ENCODE results near the gene GARNL3.

GRCh38 chr9:127399736-127400269 lies 135.2 kb downstream of the GARNL3 start:
- TF ChIP-seq CTCF (IDR thresholded peaks at IDR 0.05; ENCODE audit: extremely low read depth in 1 of 2, insufficient read depth in 1 of 2, low read depth in 1 of 2, low read length in 2 of 2) (no peak), POLR2A (IDR thresholded peaks at IDR 0.05; ENCODE audit: low read depth, low read length) (no peak), EZH2 (IDR thresholded peaks at IDR 0.05; ENCODE audit: borderline replicate concordance, low read depth, low read length, severe bottlenecking) (no peak), POLR2AphosphoS5 (IDR thresholded peaks at IDR 0.05; ENCODE audit: insufficient read depth, low read depth, low read length) (no peak)
